Stimulated activated CD4-positive, alpha-beta T cell treated with anti-CD3 and anti-CD28 coated beads, Interleukin-12 subunit alpha, Interleukin-12 subunit beta, amount 100 ng/mL, for 48 hours (primary cell): ENCODE results near the gene ISYNA1.

Experiments used
- DNase-seq, 3 donors: peaks; one replicate each; pipeline ENCODE4 v3.0.0-alpha.2; 2020; ENCODE audit warnings: low read depth in 2 of 3, low spot score in 1 of 3

Gene ISYNA1

GRCh38 chr19:18397242-18398202 is 40.4 kb downstream of the ISYNA1 start, which contains the start of gene LRRC25:
LRRC25 (minus strand) TSS chr19:18397622; CDS start chr19:18396963, 659 bp downstream.
- DNase-seq: no peak

- no peak for DNase-seq
Observed at GRCh38 chr19:18396471-18397241, 41.3 kb downstream of the ISYNA1 start.

- no peak for DNase-seq
Observed at GRCh38 chr19:18393836-18394235, 44.1 kb downstream of the ISYNA1 start.

GRCh38 chr19:18392926-18393325 is 45.0 kb downstream of the ISYNA1 start:
- no peak for DNase-seq

- DNase-seq: no peak
Observed at GRCh38 chr19:18392417-18392816, 45.5 kb downstream of the ISYNA1 start.

- no peak for DNase-seq
Observed at GRCh38 chr19:18391509-18392075, 46.3 kb downstream of the ISYNA1 start.

GRCh38 chr19:18390065-18390907 is 47.6 kb downstream of the ISYNA1 start:
- no peak for DNase-seq

GRCh38 chr19:18389726-18390064 is 48.2 kb downstream of the ISYNA1 start:
- no peak for DNase-seq

GRCh38 chr19:18388960-18389725 is 48.8 kb downstream of the ISYNA1 start:
- DNase-seq: no peak

- DNase-seq: peak; percentile 53 to 83 (median 73)
Observed at GRCh38 chr19:18388100-18388959, 49.6 kb downstream of the ISYNA1 start.

- no peak for DNase-seq
Observed at GRCh38 chr19:18386543-18387271, 51.2 kb downstream of the ISYNA1 start.

GRCh38 chr19:18385675-18386542 is 52.0 kb downstream of the ISYNA1 start, which contains the start of gene GDF15:
GDF15 (plus strand) TSS chr19:18386158; CDS start chr19:18386190, 32 bp downstream.
- DNase-seq: peak in 1 of 3 donors; percentile 25

- DNase-seq: no peak
Observed at GRCh38 chr19:18385359-18385674, 52.6 kb downstream of the ISYNA1 start.

GRCh38 chr19:18384775-18385174 is 53.2 kb downstream of the ISYNA1 start:
- no peak for DNase-seq
